ENCODE results near the gene ZNF221. TPM values are rescaled to one million over a fixed set of nuclear protein-coding genes. Genes with fewer than 3 reads are reported as not detected.
A peak's percentile ranks its signal among the peaks of the same experiment; 100 is the strongest.

ZNF221 gene
- total and polyA plus RNA-seq, 2 experiments from 2014 or later: 1.5 to 9.2 TPM

DNA sequence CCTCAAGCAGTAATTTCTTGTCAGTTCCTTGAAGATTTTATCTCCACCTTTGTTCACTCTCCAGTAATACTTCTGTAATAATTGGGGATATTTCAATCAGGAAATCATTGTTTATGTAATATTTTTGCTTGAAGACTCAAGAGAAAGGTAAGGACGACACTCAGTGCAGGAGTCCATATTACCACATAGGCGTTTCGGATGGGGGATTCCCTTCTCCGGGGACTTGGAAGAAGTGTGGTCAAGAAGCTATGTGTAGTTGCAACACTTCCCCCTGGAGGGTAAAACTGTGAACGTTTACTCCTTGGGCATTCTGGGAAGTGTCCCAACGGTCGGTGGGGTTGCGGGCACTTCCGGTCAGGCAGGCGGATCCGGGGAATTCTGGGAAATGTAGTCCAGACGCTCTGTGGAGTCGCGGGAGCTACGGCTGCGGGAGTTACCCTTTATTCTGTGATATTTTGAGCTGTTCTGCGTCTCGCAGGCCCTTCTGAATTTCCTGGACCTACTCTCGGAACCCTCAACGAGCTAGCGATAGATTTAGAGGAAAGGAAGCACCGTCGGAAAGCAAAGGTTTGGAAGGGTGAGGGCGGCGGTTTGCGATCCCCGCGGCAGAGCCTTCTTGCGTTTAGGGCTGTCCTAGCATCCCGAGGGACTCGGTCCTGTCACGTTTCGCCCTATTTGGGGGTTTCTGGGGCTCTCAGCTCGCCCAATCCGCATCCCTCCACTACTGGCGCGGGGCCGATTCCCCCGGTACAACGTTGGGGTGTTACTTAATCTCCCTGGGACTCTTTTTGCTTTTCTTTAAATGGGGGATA, at the start of gene ZNF221 (continued):
- TF ChIP-seq, protein P1, sequence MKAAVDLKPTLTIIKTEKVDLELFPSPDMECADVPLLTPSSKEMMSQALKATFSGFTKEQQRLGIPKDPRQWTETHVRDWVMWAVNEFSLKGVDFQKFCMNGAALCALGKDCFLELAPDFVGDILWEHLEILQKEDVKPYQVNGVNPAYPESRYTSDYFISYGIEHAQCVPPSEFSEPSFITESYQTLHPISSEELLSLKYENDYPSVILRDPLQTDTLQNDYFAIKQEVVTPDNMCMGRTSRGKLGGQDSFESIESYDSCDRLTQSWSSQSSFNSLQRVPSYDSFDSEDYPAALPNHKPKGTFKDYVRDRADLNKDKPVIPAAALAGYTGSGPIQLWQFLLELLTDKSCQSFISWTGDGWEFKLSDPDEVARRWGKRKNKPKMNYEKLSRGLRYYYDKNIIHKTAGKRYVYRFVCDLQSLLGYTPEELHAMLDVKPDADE (IDR thresholded peaks at IDR 0.05): peak; percentile 97

DNA sequence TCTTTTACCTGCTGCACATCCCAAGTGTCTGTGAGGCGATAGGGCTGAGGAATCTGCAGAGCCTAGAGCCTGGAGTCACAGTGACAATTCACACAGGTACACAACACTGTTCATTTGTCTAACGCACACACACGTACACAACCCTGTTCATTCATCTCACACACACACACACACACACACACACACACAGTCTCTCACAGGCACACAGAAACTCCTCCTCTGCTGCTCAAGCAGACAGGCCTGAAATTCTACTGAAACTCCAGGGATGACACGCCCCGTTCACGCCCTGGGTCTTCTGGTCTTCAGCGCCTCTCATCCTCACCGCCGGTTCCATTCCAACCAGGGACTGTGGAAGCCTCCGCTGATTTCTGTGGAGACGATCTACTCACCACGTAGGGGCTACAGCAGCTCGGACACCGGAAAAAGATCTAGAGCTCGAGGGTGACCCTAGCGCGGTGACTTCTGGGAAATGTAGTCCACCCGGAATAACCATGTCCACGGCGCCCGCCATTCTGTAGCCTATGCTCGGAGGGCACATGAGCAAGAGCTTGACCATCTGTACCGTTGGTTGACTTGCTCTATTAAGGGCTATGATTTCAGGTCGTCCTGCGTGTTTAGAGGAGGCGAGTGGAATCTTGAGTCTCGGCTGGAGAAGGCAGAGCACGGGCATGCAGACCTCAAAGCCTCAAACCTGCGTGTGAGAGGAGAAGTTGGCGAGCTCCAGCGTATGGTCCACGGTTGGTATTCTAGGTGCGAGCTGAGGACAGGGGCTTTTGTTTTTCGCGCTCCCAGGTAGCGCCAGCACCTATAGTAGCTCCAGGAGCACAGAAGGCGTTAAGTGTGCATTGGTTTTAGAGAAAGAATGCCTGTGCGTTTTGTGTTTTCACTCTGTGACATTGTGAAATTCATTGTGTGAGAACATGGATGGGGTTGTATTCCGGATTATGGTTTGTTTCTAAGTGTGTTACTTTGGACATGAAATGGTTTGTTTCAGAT, 49.3 kb upstream of the ZNF221 start:
- Mint-ChIP-seq H3K27ac (no peak overlapping the region), H3K36me3 (ENCODE audit: low read depth) (peaks cover 62% of the 10 kb centered on the region), H3K9me3 (peaks cover 54% of the 10 kb centered on the region), H3K27me3 (ENCODE audit: insufficient read depth, low read depth, poor library complexity) (peaks cover 7% of the 10 kb centered on the region), H3K4me1 (peaks cover 8% of the 10 kb centered on the region), H3K4me3 (peak overlapping the region; percentile 98)
- H4K20me1 ChIP-seq (replicated peaks; ENCODE audit: insufficient read depth): no peaks in the 10 kb centered on the region
- no peaks in the 10 kb centered on the region for H3K79me2 ChIP-seq (replicated peaks; ENCODE audit: insufficient read depth)
- ATAC-seq (peak; percentile 100), DNase-seq (ENCODE audit: low spot score) (peak; percentile 91)
- peaks cover 2% of the 10 kb centered on the region; the same call in 1 of the 2 replicates for H3K4me1 ChIP-seq (ENCODE audit: insufficient read depth)
- peak overlapping the region; percentile 65 for H3K4me3 ChIP-seq
- H3K36me3 ChIP-seq (ENCODE audit: insufficient read depth): peaks cover 18% of the 10 kb centered on the region; the same call in 1 of the 2 replicates
- peaks cover 17% of the 10 kb centered on the region for H3K9me2 ChIP-seq (ENCODE audit: insufficient read depth)
- no peak overlapping the region for H3K27ac ChIP-seq (ENCODE audit: low read depth)
- H2AFZ ChIP-seq: peak overlapping the region; percentile 99
- no peaks in the 10 kb centered on the region for H3F3A ChIP-seq (replicated peaks; ENCODE audit: low read depth)
- H3K4me2 ChIP-seq: peak overlapping the region; percentile 86
- H3K27me3 ChIP-seq (ENCODE audit: insufficient read depth): no peaks in the 10 kb centered on the region
- TF ChIP-seq, protein P1 (IDR thresholded peaks at IDR 0.05): peak; percentile 85
- TF ChIP-seq, protein P2, sequence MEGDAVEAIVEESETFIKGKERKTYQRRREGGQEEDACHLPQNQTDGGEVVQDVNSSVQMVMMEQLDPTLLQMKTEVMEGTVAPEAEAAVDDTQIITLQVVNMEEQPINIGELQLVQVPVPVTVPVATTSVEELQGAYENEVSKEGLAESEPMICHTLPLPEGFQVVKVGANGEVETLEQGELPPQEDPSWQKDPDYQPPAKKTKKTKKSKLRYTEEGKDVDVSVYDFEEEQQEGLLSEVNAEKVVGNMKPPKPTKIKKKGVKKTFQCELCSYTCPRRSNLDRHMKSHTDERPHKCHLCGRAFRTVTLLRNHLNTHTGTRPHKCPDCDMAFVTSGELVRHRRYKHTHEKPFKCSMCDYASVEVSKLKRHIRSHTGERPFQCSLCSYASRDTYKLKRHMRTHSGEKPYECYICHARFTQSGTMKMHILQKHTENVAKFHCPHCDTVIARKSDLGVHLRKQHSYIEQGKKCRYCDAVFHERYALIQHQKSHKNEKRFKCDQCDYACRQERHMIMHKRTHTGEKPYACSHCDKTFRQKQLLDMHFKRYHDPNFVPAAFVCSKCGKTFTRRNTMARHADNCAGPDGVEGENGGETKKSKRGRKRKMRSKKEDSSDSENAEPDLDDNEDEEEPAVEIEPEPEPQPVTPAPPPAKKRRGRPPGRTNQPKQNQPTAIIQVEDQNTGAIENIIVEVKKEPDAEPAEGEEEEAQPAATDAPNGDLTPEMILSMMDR (conservative IDR thresholded peaks at IDR 0.05; ENCODE audit: low read depth in 2 of 2): no peak
- TF ChIP-seq POLR2AphosphoS5 (IDR thresholded peaks at IDR 0.05; ENCODE audit: low read depth) (peak; percentile 52; the same call in 1 of the 2 replicates), STAT1 (IDR thresholded peaks at IDR 0.05; ENCODE audit: unreplicated experiment) (no peak), JUNB (IDR thresholded peaks at IDR 0.05; ENCODE audit: unreplicated experiment) (no peak), CREB1 (CRISPR knock-in tag; IDR thresholded peaks at IDR 0.05; ENCODE audit: low read depth) (no peak; the same call in 1 of the 2 replicates), NANOG (IDR thresholded peaks at IDR 0.05; ENCODE audit: borderline replicate concordance) (no peak), EZH2phosphoT487 (IDR thresholded peaks at IDR 0.05; ENCODE audit: unreplicated experiment) (no peak)
- TF ChIP-seq, protein P3, sequence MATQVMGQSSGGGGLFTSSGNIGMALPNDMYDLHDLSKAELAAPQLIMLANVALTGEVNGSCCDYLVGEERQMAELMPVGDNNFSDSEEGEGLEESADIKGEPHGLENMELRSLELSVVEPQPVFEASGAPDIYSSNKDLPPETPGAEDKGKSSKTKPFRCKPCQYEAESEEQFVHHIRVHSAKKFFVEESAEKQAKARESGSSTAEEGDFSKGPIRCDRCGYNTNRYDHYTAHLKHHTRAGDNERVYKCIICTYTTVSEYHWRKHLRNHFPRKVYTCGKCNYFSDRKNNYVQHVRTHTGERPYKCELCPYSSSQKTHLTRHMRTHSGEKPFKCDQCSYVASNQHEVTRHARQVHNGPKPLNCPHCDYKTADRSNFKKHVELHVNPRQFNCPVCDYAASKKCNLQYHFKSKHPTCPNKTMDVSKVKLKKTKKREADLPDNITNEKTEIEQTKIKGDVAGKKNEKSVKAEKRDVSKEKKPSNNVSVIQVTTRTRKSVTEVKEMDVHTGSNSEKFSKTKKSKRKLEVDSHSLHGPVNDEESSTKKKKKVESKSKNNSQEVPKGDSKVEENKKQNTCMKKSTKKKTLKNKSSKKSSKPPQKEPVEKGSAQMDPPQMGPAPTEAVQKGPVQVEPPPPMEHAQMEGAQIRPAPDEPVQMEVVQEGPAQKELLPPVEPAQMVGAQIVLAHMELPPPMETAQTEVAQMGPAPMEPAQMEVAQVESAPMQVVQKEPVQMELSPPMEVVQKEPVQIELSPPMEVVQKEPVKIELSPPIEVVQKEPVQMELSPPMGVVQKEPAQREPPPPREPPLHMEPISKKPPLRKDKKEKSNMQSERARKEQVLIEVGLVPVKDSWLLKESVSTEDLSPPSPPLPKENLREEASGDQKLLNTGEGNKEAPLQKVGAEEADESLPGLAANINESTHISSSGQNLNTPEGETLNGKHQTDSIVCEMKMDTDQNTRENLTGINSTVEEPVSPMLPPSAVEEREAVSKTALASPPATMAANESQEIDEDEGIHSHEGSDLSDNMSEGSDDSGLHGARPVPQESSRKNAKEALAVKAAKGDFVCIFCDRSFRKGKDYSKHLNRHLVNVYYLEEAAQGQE (IDR thresholded peaks at IDR 0.05; ENCODE audit: unreplicated experiment): no peak

All from GM23338 (cell line).